ENCODE measurements around the gene SHISA7. TPM values are rescaled to one million over a fixed set of nuclear protein-coding genes. Genes with fewer than 3 reads are reported as not detected.
"Not testable (repeated sequence)": the region's sequence is repeated elsewhere in the genome, so short reads cannot be mapped to it uniquely, and the experiment has no call there.

The SHISA7 gene
- total and polyA plus RNA-seq, 4 donors = 1.6 TPM; not detected in 3

DNA sequence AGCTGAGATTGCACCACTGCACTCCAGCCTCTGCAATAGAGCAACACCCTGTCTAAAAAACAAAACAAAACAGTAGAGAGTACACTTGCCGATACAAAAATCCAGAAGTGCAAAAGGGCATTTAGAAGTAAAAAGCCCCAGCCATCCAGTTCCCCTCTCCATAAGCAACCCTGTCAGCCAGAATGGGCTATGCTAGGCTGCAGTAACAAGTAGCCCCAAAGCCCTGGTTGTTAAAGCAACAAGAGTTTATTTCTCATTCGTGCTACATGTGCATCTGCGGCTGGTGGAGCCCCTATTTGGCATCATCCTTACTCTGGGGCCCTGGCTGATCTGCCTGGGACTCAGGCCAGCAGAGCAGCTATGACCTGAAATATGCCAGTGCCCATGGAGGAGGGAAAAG lies 18.6 kb downstream of the SHISA7 start:
- H3K4me1 ChIP-seq (ENCODE audit: control insufficient read depth in 4 of 4, insufficient read depth in 4 of 4, low read length in 3 of 4) = no peaks in the 10 kb centered on the region
- no peak overlapping the region for H3K4me3 ChIP-seq (ENCODE audit: low read depth in 1 of 3, low read length in 3 of 3)
- DNase-seq (ENCODE audit: low spot score) = no peak
- no peak overlapping the region for H3K9ac ChIP-seq (ENCODE audit: low read depth in 1 of 2, low read length in 2 of 2)
- H3K9me3 ChIP-seq (ENCODE audit: control insufficient read depth in 4 of 4, low read length in 3 of 4) = no peaks in the 10 kb centered on the region
- H3K27ac ChIP-seq (ENCODE audit: low read depth in 1 of 2, low read length in 2 of 2) = no peak overlapping the region
- no peak for TF ChIP-seq EGR1 (IDR thresholded peaks at IDR 0.05; ENCODE audit: low read depth in 2 of 2)
- no peak for TF ChIP-seq RAD21 (IDR thresholded peaks at IDR 0.05)
- no peak for TF ChIP-seq YY1 (IDR thresholded peaks at IDR 0.05)
- TF ChIP-seq ATF3 (IDR thresholded peaks at IDR 0.05) = no peak
- TF ChIP-seq, protein P1, sequence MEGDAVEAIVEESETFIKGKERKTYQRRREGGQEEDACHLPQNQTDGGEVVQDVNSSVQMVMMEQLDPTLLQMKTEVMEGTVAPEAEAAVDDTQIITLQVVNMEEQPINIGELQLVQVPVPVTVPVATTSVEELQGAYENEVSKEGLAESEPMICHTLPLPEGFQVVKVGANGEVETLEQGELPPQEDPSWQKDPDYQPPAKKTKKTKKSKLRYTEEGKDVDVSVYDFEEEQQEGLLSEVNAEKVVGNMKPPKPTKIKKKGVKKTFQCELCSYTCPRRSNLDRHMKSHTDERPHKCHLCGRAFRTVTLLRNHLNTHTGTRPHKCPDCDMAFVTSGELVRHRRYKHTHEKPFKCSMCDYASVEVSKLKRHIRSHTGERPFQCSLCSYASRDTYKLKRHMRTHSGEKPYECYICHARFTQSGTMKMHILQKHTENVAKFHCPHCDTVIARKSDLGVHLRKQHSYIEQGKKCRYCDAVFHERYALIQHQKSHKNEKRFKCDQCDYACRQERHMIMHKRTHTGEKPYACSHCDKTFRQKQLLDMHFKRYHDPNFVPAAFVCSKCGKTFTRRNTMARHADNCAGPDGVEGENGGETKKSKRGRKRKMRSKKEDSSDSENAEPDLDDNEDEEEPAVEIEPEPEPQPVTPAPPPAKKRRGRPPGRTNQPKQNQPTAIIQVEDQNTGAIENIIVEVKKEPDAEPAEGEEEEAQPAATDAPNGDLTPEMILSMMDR (IDR thresholded peaks at IDR 0.05; ENCODE audit: low read depth, low read length, missing input control) = no peak
- no peak for TF ChIP-seq TAF1 (conservative IDR thresholded peaks at IDR 0.05)
- no peak for TF ChIP-seq FOXA2 (IDR thresholded peaks at IDR 0.05)
- no peak for TF ChIP-seq GABPA (IDR thresholded peaks at IDR 0.05 in 1 of 2, conservative IDR thresholded peaks at IDR 0.05 in 1 of 2)
- no peak for TF ChIP-seq REST (IDR thresholded peaks at IDR 0.05)
- TF ChIP-seq SP1 (IDR thresholded peaks at IDR 0.05) = no peak
- TF ChIP-seq HNF4A (conservative IDR thresholded peaks at IDR 0.05) = no peak
- 76% methylated on average over 3 of the region's 3 CpGs for WGBS
- no peaks in the 10 kb centered on the region for H3K36me3 ChIP-seq (ENCODE audit: control insufficient read depth in 4 of 4, insufficient read depth in 3 of 4, low read depth in 1 of 4, low read length in 3 of 4)
- no peaks in the 10 kb centered on the region for H3K27me3 ChIP-seq (ENCODE audit: control insufficient read depth in 4 of 4, insufficient read depth in 4 of 4, low read length in 3 of 4)

DNA sequence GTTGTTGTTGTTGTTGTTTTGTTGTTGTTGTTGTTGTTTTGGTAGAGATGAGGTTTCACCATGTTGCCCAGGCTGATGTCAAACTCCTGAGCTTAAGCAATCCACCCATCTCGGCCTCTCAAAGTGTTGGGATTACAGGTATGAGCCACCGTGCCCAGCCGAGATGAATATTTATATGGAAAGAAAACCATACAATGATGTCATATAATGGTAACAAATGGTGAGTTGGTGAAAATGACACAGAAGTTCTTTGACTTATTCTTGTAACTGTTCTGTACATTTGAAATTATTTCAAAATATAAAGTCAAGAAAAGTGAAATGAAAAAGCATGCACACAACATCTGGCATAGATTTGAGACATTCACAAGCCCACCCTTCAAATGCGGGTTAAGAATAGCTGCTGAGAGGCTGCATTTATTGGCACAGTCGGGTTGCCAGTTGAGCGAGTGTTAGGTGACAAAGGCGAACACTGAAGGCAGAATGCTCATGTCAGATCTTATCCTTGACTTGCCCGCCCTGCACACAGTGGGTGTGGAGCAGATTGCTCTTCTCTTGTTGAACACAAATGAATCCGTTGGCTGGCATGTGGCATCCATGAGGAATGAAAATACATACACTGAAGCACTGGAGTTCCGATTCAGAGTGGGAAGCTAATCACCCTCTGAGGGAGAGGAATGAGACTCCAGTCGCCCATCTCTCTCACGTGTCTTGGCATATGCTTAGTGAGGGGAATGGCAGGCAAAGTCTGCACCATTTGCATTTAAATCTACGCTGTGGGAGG lies 19.7 kb downstream of the SHISA7 start:
- Histone ChIP-seq H3K27me3 (ENCODE audit: control insufficient read depth in 4 of 4, insufficient read depth in 4 of 4, low read length in 3 of 4) (no peaks in the 10 kb centered on the region), H3K36me3 (ENCODE audit: control insufficient read depth in 4 of 4, insufficient read depth in 3 of 4, low read depth in 1 of 4, low read length in 3 of 4) (no peaks in the 10 kb centered on the region), H3K27ac (ENCODE audit: low read depth in 1 of 2, low read length in 2 of 2) (no peak overlapping the region), H3K9ac (ENCODE audit: low read depth in 1 of 2, low read length in 2 of 2) (no peak overlapping the region), H3K9me3 (ENCODE audit: control insufficient read depth in 4 of 4, low read length in 3 of 4) (no peaks in the 10 kb centered on the region), H3K4me3 (ENCODE audit: low read depth in 1 of 3, low read length in 3 of 3) (no peak overlapping the region), H3K4me1 (ENCODE audit: control insufficient read depth in 4 of 4, insufficient read depth in 4 of 4, low read length in 3 of 4) (no peaks in the 10 kb centered on the region)
- DNase-seq (ENCODE audit: low spot score) = no peak
- 76% methylated on average over 13 of the region's 13 CpGs for WGBS
- TF ChIP-seq JUND (IDR thresholded peaks at IDR 0.05) (no peak), FOXA1 (IDR thresholded peaks at IDR 0.05) (no peak), ATF3 (IDR thresholded peaks at IDR 0.05) (no peak), GABPA (IDR thresholded peaks at IDR 0.05 in 1 of 2, conservative IDR thresholded peaks at IDR 0.05 in 1 of 2) (no peak), EGR1 (IDR thresholded peaks at IDR 0.05; ENCODE audit: low read depth in 2 of 2) (no peak), NR2F2 (IDR thresholded peaks at IDR 0.05) (no peak), REST (IDR thresholded peaks at IDR 0.05) (no peak), HNF4A (conservative IDR thresholded peaks at IDR 0.05) (no peak), FOXA2 (IDR thresholded peaks at IDR 0.05) (no peak)
- TF ChIP-seq, protein P2, sequence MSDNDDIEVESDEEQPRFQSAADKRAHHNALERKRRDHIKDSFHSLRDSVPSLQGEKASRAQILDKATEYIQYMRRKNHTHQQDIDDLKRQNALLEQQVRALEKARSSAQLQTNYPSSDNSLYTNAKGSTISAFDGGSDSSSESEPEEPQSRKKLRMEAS (IDR thresholded peaks at IDR 0.05) = no peak

DNA sequence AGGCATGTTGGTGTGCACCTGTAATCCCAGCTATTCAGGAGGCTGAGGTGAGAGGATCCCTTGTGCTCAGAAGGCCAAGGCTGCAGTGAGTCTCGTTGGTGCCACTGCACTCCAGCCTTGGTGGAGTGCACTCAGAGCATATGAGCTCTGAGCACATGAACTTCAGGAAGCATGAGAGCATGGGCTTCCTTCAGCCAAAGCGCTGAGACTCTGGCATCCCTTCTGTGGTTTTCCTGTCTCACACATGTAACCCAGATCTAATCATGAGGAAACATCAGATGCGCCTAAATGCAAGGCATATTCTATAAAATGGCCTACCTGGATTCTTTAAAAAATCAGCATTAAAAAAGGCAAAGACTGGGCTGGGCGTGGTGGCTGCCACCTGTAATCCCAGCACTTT lies 21.8 kb downstream of the SHISA7 start:
- H3K4me1 ChIP-seq (ENCODE audit: control insufficient read depth in 4 of 4, insufficient read depth in 4 of 4, low read length in 3 of 4) = not testable (repeated sequence)

More for the DNA sequence above, 21.8 kb downstream of the SHISA7 start:
- not testable (repeated sequence) for DNase-seq (ENCODE audit: low spot score); H3K9ac ChIP-seq (ENCODE audit: low read depth in 1 of 2, low read length in 2 of 2); H3K27me3 ChIP-seq (ENCODE audit: control insufficient read depth in 4 of 4, insufficient read depth in 4 of 4, low read length in 3 of 4); H3K27ac ChIP-seq (ENCODE audit: low read depth in 1 of 2, low read length in 2 of 2); H3K9me3 ChIP-seq (ENCODE audit: control insufficient read depth in 4 of 4, low read length in 3 of 4); H3K36me3 ChIP-seq (ENCODE audit: control insufficient read depth in 4 of 4, insufficient read depth in 3 of 4, low read depth in 1 of 4, low read length in 3 of 4); H3K4me3 ChIP-seq (ENCODE audit: low read depth in 1 of 3, low read length in 3 of 3)
- 64% methylated on average over 4 of the region's 4 CpGs for WGBS
